Ectodermal cell (in vitro differentiated cells): ENCODE results near the gene DCUN1D2.

Source experiments
- H3K27ac ChIP-seq: 2 replicates; pipeline ENCODE4 v1.7.0; 2013; ENCODE audit warnings: mild to moderate bottlenecking, low read depth, low read length; ENCODE audit not compliant: insufficient read depth, poor library complexity, severe bottlenecking
- H3K27me3 ChIP-seq: 2 replicates; pipeline ENCODE4 v1.7.0; 2013; ENCODE audit warnings: mild to moderate bottlenecking, low read length; ENCODE audit not compliant: insufficient read depth, control insufficient read depth, poor library complexity, severe bottlenecking
- H3K36me3 ChIP-seq: one replicate; pipeline ENCODE4 v1.7.0; 2013; ENCODE audit warnings: low read length; ENCODE audit not compliant: control insufficient read depth, insufficient read depth
- H3K4me1 ChIP-seq: one replicate; pipeline ENCODE4 v1.7.0; 2013; ENCODE audit warnings: low read length; ENCODE audit not compliant: control insufficient read depth, insufficient read depth
- H3K4me3 ChIP-seq: 2 replicates; pipeline ENCODE4 v1.7.0; 2013; ENCODE audit warnings: low read depth, low read length, control low read depth; ENCODE audit not compliant: insufficient read depth
- H3K9me3 ChIP-seq: 2 replicates; pipeline ENCODE4 v1.7.0; 2013; ENCODE audit warnings: mild to moderate bottlenecking, low read length, moderate library complexity; ENCODE audit not compliant: control insufficient read depth
- WGBS, 2 experiments: methylation state at CpG; one replicate each; pipeline ENCODE4 v1.1.7; 2013; ENCODE audit warnings: missing lambda C conversion rate in 2 of 2; 5-methylcytosine and 5-hydroxymethylcytosine counted together

Gene DCUN1D2

DNA sequence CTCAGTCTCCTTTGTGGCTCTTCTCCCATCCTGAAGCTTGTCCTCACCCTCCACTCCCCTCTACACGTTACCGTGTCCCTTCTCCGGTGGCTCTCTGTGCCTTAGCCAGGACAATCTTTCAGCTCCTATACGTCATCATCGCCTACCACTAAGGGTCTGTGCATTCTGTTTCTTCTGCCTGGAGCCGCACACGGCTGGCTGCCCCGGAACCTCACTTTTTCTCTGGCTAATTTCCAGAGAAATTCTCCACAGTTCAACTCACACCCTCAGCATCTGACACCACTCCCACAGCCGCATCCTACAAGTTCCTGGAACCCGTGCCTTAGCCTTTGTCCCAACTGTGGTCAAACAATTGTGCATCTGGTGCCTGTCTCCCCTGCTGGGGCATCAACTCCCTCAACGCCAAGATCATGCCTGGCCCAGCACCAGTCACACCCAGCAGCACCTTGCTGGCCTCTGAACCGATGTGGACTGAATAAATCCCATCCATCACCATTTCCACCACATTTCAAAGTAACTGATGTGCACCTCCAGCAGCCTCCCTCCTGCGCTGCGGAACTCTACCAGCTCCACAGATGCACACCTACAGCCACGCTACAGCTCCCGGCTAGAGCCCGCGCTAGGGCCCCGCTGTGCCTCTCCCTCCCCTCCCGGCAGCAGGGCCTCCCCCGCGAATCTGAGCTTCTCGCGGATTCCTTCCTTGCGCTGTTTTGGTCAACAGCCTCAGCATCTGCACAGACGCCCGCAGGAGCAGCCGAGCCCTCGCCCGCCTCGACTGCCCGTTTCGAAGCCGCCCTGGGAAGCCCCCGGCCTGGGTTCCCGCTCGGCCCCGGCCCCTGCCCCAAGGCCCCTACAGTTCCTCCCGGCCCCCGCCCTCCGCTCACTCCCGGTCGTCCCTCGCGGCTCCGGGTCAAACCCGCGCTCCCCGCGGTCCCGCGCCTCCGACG, 689 bp downstream of the DCUN1D2 start:
- WGBS, 2 experiments, result 0% methylated on average over 54 of the region's 54 CpGs
- Histone ChIP-seq H3K4me3 (peak overlapping the region; percentile 69), H3K36me3 (no peaks in the 10 kb centered on the region), H3K27me3 (no peaks in the 10 kb centered on the region), H3K27ac (no peak overlapping the region), H3K9me3 (no peaks in the 10 kb centered on the region), H3K4me1 (peaks cover 15% of the 10 kb centered on the region)

DNA sequence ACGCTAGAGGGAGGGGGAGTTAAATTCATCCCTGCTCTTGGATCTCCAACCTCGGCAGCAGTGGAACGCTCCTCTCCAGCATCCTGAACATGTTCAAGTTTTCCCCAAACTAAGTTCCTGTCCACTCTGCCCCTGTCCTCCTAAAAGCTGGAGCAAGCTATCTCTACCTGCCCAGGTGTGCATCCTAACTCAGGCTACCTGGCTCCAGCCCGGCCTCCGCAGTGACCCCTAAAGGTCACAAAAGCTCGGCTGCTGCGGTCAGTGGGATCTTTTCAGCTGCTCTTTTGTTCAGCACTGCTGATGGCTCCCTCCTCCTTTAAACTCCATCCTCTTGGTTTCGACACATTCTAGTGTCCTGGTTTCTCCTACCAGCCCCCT, 1.4 kb downstream of the DCUN1D2 start:
- Histone ChIP-seq H3K9me3 (no peaks in the 10 kb centered on the region), H3K36me3 (no peaks in the 10 kb centered on the region), H3K27ac (no peak overlapping the region), H3K4me3 (peak overlapping the region; percentile 69), H3K27me3 (no peaks in the 10 kb centered on the region), H3K4me1 (peaks cover 15% of the 10 kb centered on the region)
- whole genome bisulfite sequencing, 2 experiments, result 17 to 18% methylated on average over 8 of the region's 8 CpGs

DNA sequence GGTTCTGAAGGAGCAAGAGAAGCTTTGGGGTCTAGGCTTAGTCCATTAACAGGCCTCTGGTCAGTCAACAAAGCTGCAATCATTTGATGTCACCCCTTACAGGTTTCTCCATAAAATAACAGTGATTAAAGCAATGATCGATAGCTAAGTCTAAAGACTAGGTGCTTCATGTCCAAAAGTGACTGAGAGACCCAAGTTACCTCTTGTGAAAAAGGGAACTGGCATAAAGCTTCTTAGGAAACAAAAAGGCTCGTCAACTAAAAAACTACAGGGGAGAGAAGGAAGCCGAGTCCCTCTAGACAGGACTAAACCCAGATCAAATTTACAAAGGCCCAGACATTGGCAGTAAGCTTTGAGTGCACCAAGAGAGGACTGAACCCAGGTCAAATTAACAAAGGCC, 2.2 kb downstream of the DCUN1D2 start:
- Histone ChIP-seq H3K4me3 (no peak overlapping the region), H3K9me3 (no peaks in the 10 kb centered on the region), H3K36me3 (no peaks in the 10 kb centered on the region), H3K4me1 (peaks cover 15% of the 10 kb centered on the region), H3K27ac (no peak overlapping the region), H3K27me3 (no peaks in the 10 kb centered on the region)
- WGBS, 2 experiments, result 83 to 90% methylated on average over 3 of the region's 3 CpGs

DNA sequence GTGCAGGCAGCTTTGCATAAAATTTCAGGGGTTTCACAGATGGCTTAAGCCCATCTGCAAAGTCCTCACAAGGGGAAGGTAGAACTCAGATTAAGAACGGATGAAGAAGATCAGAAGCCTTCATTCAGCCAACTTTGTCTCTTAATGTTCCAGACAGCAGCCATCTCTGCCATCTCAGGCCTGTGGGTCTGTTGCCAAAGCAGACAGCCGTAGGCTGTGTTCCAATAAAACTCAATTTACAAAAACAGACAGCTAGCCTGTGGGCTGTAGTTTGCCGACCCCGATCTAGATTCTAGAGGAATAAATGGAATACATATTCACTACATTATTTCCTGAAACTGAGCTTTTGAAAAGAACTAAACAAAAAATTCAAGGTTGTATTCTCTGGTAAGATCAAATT, 3.8 kb downstream of the DCUN1D2 start:
- Histone ChIP-seq H3K4me3 (no peak overlapping the region), H3K9me3 (no peaks in the 10 kb centered on the region), H3K36me3 (no peaks in the 10 kb centered on the region), H3K27me3 (no peaks in the 10 kb centered on the region), H3K27ac (no peak overlapping the region), H3K4me1 (peaks cover 15% of the 10 kb centered on the region)
- 81 to 85% methylated on average over 4 of the region's 4 CpGs for WGBS, 2 experiments

DNA sequence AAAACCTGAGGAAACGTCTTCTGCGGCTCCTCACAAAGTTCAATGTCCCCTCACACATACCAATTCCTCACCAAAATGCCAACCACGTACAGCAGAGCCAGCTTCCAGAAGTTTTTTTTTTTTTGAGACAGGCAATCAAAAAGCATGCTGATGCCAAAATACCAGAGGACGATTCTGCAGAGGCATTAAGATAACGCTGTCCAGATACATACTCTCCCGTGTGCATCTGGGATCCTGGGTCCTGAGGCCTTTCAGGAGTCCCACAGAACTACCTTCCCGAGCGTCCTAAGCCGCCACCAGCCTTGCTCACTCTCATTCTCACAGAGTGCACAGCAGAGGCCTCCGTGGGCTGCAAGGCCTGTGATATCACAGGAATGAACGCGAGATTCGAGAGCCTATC, 5.0 kb downstream of the DCUN1D2 start:
- Histone ChIP-seq H3K9me3 (no peaks in the 10 kb centered on the region), H3K27ac (no peak overlapping the region), H3K4me3 (no peak overlapping the region), H3K36me3 (no peaks in the 10 kb centered on the region), H3K4me1 (peaks cover 15% of the 10 kb centered on the region), H3K27me3 (no peaks in the 10 kb centered on the region)
- 92 to 93% methylated on average over 11 to 13 of the region's 13 CpGs for WGBS, 2 experiments

DNA sequence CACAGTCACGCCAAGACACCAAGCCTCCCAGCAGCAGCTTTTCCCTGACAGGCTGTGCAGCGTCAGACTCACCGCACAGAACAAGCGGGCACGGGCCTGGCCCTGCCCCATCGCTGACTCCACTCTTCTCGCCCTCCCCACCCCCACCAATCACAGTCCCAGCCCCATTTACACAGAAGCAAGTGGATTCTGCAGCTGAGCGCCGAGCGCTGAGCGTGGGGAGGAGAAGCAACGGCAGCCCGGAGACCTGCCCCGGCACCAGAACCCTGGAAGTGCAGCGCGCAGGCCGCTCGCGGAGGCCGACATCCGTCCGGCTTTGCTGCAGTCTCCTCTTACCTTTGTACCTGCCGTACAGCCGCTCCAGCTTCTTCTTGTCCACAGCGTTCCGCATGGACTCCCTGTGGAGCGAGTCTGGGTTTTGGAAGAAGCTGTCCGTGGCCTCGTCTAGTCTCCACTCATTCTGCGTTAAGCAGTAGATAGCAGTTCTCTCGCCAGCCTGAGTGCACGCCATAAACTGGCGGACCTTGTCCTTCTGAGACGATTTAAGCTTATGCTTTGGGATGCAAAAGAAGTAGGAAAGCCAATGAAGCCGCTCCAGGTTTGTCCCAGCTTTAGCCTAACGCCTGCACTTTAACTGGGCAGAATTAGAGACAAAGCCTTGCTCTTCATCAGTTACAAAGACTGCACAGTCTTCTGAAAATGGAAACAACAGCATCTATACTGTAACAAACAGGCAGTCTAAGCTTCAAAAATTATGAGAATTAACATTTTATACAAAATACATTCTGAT, 6.8 kb downstream of the DCUN1D2 start:
- H3K4me1 ChIP-seq, result peaks cover 3% of the 10 kb centered on the region
- no peaks in the 10 kb centered on the region for H3K9me3 ChIP-seq
- WGBS, 2 experiments, result 94% methylated on average over 36 of the region's 36 CpGs
- no peaks in the 10 kb centered on the region for H3K27me3 ChIP-seq
- peaks cover 3% of the 10 kb centered on the region for H3K36me3 ChIP-seq
- H3K27ac ChIP-seq, result no peak overlapping the region
- H3K4me3 ChIP-seq, result no peak overlapping the region

DNA sequence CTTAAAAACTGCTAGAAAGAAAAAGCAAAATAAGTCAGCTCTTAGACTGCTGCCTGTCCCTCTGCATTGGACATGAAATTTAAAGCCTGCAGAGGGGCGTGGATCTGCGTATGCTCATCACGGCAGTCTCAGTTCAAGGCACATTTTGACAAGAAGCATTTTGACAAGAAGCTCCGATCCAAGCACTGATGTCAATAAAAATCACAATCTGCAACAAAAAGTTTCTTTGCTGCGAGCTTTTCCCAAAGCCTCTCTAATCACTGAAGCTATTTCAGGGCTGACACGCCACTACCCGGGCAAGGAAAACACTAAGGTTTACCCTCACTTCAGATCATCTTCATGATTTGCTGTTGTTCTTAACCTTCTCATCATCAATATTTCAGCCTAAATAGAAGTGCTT, 7.4 kb downstream of the DCUN1D2 start:
- H3K9me3 ChIP-seq, result no peaks in the 10 kb centered on the region
- H3K4me1 ChIP-seq, result no peaks in the 10 kb centered on the region
- no peaks in the 10 kb centered on the region for H3K27me3 ChIP-seq
- H3K36me3 ChIP-seq, result peaks cover 3% of the 10 kb centered on the region
- no peak overlapping the region for H3K27ac ChIP-seq
- WGBS, 2 experiments, result 93 to 97% methylated on average over 7 of the region's 7 CpGs
- no peak overlapping the region for H3K4me3 ChIP-seq

DNA sequence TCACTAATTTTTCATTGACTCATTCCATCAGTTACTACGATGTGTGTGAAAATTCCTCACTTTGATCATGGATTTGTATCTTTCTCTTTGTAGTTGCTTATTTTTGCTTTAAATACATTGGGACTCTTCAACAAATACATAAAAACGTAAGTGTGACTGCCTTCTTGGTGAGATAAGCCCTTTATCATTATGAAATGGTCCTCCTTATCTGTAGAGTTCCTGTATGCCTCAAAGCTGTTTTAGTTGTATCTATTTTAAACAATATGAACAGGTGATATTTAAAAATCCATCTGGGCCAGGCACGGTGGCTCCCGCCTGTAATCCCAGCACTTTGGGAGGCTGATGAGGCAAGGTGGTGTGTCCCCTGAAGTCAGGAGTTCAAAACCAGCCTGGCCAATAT, 11.3 kb downstream of the DCUN1D2 start:
- WGBS, 2 experiments, result 93 to 94% methylated on average over 3 to 4 of the region's 4 CpGs
- Histone ChIP-seq H3K4me1 (no peaks in the 10 kb centered on the region), H3K27ac (no peak overlapping the region), H3K36me3 (peaks cover 12% of the 10 kb centered on the region), H3K9me3 (no peaks in the 10 kb centered on the region), H3K27me3 (no peaks in the 10 kb centered on the region), H3K4me3 (no peak overlapping the region)

DNA sequence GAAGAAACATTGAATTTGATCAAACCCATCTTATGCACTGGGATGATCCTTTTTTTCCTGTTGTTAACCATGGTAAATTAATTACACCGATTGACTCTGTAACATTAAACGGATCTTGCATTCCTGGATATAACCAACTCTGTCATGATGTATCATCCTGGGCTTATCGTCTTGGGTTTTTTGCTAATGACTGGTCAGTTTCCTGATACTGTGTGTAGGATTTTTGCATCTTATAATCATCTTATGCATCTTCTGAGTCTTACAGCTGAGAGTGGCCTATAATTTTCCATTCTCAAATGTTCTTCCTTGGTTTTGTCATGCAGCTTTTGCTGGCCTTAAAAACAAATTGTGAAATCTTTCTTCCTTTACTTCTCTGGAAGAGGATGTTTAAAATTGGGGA, 12.8 kb downstream of the DCUN1D2 start:
- 97 to 100% methylated on average over 3 of the region's 3 CpGs for WGBS, 2 experiments
- Histone ChIP-seq H3K27me3 (no peaks in the 10 kb centered on the region), H3K4me1 (no peaks in the 10 kb centered on the region), H3K27ac (no peak overlapping the region), H3K4me3 (no peak overlapping the region), H3K36me3 (peaks cover 16% of the 10 kb centered on the region), H3K9me3 (no peaks in the 10 kb centered on the region)

DNA sequence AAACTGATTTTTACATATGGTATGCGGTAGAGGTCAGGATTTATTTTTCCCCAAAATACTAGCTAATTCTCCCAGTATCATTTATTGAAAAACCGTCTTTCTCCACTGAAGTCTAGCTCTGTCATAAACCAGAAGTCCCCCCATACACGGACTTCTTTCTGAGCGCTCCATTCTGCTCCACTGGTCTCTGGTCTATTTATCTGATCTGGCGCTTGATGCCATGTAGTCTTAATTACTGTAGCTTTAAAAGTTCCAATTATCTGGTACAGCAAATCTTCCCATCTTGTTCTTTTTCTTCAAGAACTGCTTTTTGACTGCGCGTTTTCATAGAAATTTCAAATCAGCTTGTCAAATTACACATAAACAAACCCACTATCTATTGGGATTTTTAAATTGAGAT, 13.7 kb downstream of the DCUN1D2 start:
- no peak overlapping the region for H3K4me3 ChIP-seq
- H3K36me3 ChIP-seq, result peaks cover 16% of the 10 kb centered on the region
- WGBS, 2 experiments, result 89 to 91% methylated on average over 7 of the region's 7 CpGs

More for the DNA sequence above, 13.7 kb downstream of the DCUN1D2 start:
- Histone ChIP-seq H3K27me3 (no peaks in the 10 kb centered on the region), H3K9me3 (no peaks in the 10 kb centered on the region), H3K4me1 (no peaks in the 10 kb centered on the region), H3K27ac (no peak overlapping the region)
